Gastroesophageal sphincter (tissue), 4 donors: ENCODE data around the gene CMSS1. TPM values are rescaled to one million over a fixed set of nuclear protein-coding genes. Genes with fewer than 3 reads are reported as not detected.
A peak's percentile ranks its signal among the peaks of the same experiment; 100 is the strongest.

Experiments used
- ATAC-seq: fragments of 150-250 bp; one replicate; pipeline ENCODE4 v1.9.1; 2016; ENCODE audit warnings: mild to moderate bottlenecking, moderate library complexity
- H3K27ac ChIP-seq, 4 donors: fragments of 200-600 bp; sonication (generic) in 3 of 4; 1 replicate in 3 of 4; 2 replicates in 1 of 4; pipeline ENCODE4 v1.5.1; 2016 to 2019
- H3K27me3 ChIP-seq: fragments of 200-600 bp; sonication (generic); one replicate; pipeline ENCODE4 v1.5.1; 2019
- H3K36me3 ChIP-seq, 2 donors: fragments of 200-600 bp; sonication (generic); one replicate each; pipeline ENCODE4 v1.5.1; 2019; ENCODE audit warnings: control low read depth in 1 of 2
- H3K4me1 ChIP-seq, 3 donors: fragments of 200-600 bp; sonication (generic); 1 replicate in 2 of 3; 2 replicates in 1 of 3; pipeline ENCODE4 v1.5.1; 2016 to 2019; ENCODE audit warnings: control low read depth in 2 of 3
- H3K4me3 ChIP-seq, 2 donors: fragments of 200-600 bp; sonication (generic); one replicate each; pipeline ENCODE4 v1.5.1; 2019; ENCODE audit warnings: mild to moderate bottlenecking in 1 of 2, moderate library complexity in 1 of 2
- H3K9me3 ChIP-seq, 3 donors: fragments of 200-600 bp; sonication (generic); one replicate each; pipeline ENCODE4 v1.5.1; 2017 to 2019; ENCODE audit warnings: control low read depth in 2 of 3
- CTCF ChIP-seq, 4 experiments: fragments of 200-600 bp in 2 of 4; fragments of 450-650 bp in 2 of 4; sonication (generic) in 1 of 4; IDR thresholded peaks; one replicate each; pipeline ENCODE4 v1.5.1; 2017 to 2019; ENCODE audit warnings: antibody characterized with exemption in 4 of 4, mild to moderate bottlenecking in 2 of 4, moderate library complexity in 2 of 4
- EP300 ChIP-seq: sonication (generic); formaldehyde crosslinking; IDR thresholded peaks from one replicate; pipeline ENCODE4 v1.6.1; 2017; ENCODE audit warnings: antibody characterized with exemption, mild to moderate bottlenecking
- POLR2A ChIP-seq, 2 donors: fragments of 450-650 bp; IDR thresholded peaks; one replicate each; pipeline ENCODE4 v1.6.1; 2017; ENCODE audit warnings: antibody characterized with exemption in 2 of 2, mild to moderate bottlenecking in 2 of 2, moderate library complexity in 1 of 2
- POLR2AphosphoS5 ChIP-seq: sonication (generic); formaldehyde crosslinking; IDR thresholded peaks from one replicate; pipeline ENCODE4 v1.6.1; 2017; ENCODE audit warnings: antibody characterized with exemption
- WGBS, 2 donors: methylation state at CpG; one replicate each; pipeline ENCODE4 v1.1.5; 2018; ENCODE audit warnings: low coverage in 1 of 2; 5-methylcytosine and 5-hydroxymethylcytosine counted together
- total RNA-seq, 4 donors: library from RNA; depleted of rRNA; stranded (reverse); fragments of >200 nt; gene quantifications; one replicate each; pipeline ENCODE4 v1.1.0, GENCODE V29; 2016

CMSS1 gene
- total RNA-seq, 4 donors from 2014 or later = 15.2 to 20.8 (median 16.6) TPM

- H3K27ac ChIP-seq = peak overlapping the region in 1 of 4 donors; percentile 29
- H3K36me3 ChIP-seq = no peaks in the 10 kb centered on the region
- no peak overlapping the region for H3K4me3 ChIP-seq
- WGBS, 2 donors = 82 to 100% methylated on average over 1 of the region's 1 CpG
- H3K4me1 ChIP-seq = peaks cover 3 to 42% (median 5%) of the 10 kb centered on the region in 3 donors
- H3K9me3 ChIP-seq = no peaks in the 10 kb centered on the region
- no peaks in the 10 kb centered on the region for H3K27me3 ChIP-seq
- ATAC-seq = no peak
- TF ChIP-seq POLR2AphosphoS5 (no peak), CTCF (IDR thresholded peaks at IDR 0.05) (no peak), POLR2A (IDR thresholded peaks at IDR 0.05) (no peak), EP300 (no peak)
Observed at GRCh38 chr3:100010087-100010417, 192.4 kb downstream of the CMSS1 start.

GRCh38 chr3:100018806-100019205 is 201.1 kb downstream of the CMSS1 start:
- TF ChIP-seq CTCF (IDR thresholded peaks at IDR 0.05) (no peak), POLR2AphosphoS5 (no peak), EP300 (no peak), POLR2A (IDR thresholded peaks at IDR 0.05) (no peak)
- Histone ChIP-seq H3K27me3 (no peaks in the 10 kb centered on the region), H3K9me3 (no peaks in the 10 kb centered on the region), H3K27ac (no peak overlapping the region), H3K36me3 (no peaks in the 10 kb centered on the region), H3K4me1 (peaks cover 3 to 42% (median 6%) of the 10 kb centered on the region in 3 donors), H3K4me3 (no peak overlapping the region)
- ATAC-seq = no peak

- Histone ChIP-seq H3K4me1 (peaks cover 3 to 51% (median 12%) of the 10 kb centered on the region in 3 donors), H3K36me3 (no peaks in the 10 kb centered on the region), H3K4me3 (no peak overlapping the region), H3K9me3 (no peaks in the 10 kb centered on the region), H3K27me3 (no peaks in the 10 kb centered on the region), H3K27ac (no peak overlapping the region)
- no peak for ATAC-seq
- TF ChIP-seq POLR2AphosphoS5 = no peak
- TF ChIP-seq POLR2A (IDR thresholded peaks at IDR 0.05) = no peak
- 92 to 100% methylated on average over 1 of the region's 1 CpG for WGBS, 2 donors
Observed at GRCh38 chr3:100019719-100020118, 202.1 kb downstream of the CMSS1 start.

- no peak overlapping the region for H3K4me3 ChIP-seq
- no peaks in the 10 kb centered on the region for H3K36me3 ChIP-seq
- ATAC-seq = peak; percentile 32
- 71 to 80% methylated on average over 6 to 8 of the region's 9 CpGs for WGBS, 2 donors
- H3K4me1 ChIP-seq = peaks cover 3 to 60% (median 16%) of the 10 kb centered on the region in 3 donors
- H3K9me3 ChIP-seq = no peaks in the 10 kb centered on the region
- H3K27me3 ChIP-seq = no peaks in the 10 kb centered on the region
- H3K27ac ChIP-seq = peak overlapping the region; percentile 61 to 70 (median 66)
- peak; percentile 26 for TF ChIP-seq POLR2AphosphoS5
- TF ChIP-seq EP300 = no peak
Observed at GRCh38 chr3:100020876-100021644, 203.4 kb downstream of the CMSS1 start.

GRCh38 chr3:100022506-100022905 is 204.8 kb downstream of the CMSS1 start:
- no peaks in the 10 kb centered on the region for H3K36me3 ChIP-seq
- no peak overlapping the region for H3K4me3 ChIP-seq
- peaks cover 3 to 60% (median 16%) of the 10 kb centered on the region in 3 donors for H3K4me1 ChIP-seq
- TF ChIP-seq CTCF (IDR thresholded peaks at IDR 0.05) (no peak), POLR2A (IDR thresholded peaks at IDR 0.05) (no peak), POLR2AphosphoS5 (no peak), EP300 (no peak)
- peak overlapping the region; percentile 56 to 70 (median 66) for H3K27ac ChIP-seq
- H3K9me3 ChIP-seq = no peaks in the 10 kb centered on the region
- no peak for ATAC-seq
- no peaks in the 10 kb centered on the region for H3K27me3 ChIP-seq

GRCh38 chr3:100023150-100023549 is 205.5 kb downstream of the CMSS1 start:
- 20 to 23% methylated on average over 4 to 5 of the region's 5 CpGs for WGBS, 2 donors
- Histone ChIP-seq H3K4me3 (no peak overlapping the region), H3K36me3 (no peaks in the 10 kb centered on the region), H3K9me3 (no peaks in the 10 kb centered on the region), H3K27me3 (no peaks in the 10 kb centered on the region), H3K4me1 (peaks cover 3 to 60% (median 16%) of the 10 kb centered on the region in 3 donors), H3K27ac (peak overlapping the region; percentile 56 to 70 (median 66))
- ATAC-seq = no peak
- no peak for TF ChIP-seq POLR2AphosphoS5
- TF ChIP-seq EP300 = no peak
- TF ChIP-seq POLR2A (IDR thresholded peaks at IDR 0.05) = no peak
- TF ChIP-seq CTCF (IDR thresholded peaks at IDR 0.05) = no peak
